BE2C (cell line): ENCODE results near the gene ATP8A2.

Source experiments
- DNase-seq: peaks from one replicate; pipeline ENCODE4 v3.0.0-alpha.2; 2020
- H3K27me3 ChIP-seq: fragments of 250-450 bp; sonication (Bioruptor Pico); 2 replicates; pipeline ENCODE4 v1.5.1; 2020; ENCODE audit warnings: mild to moderate bottlenecking
- H3K36me3 ChIP-seq: fragments of 250-450 bp; sonication (Bioruptor Pico); 2 replicates; pipeline ENCODE4 v1.5.1; 2020; ENCODE audit warnings: mild to moderate bottlenecking
- H3K4me1 ChIP-seq: fragments of 250-450 bp; sonication (Bioruptor Pico); 2 replicates; pipeline ENCODE4 v1.5.1; 2020
- H3K4me3 ChIP-seq: 2 replicates; pipeline ENCODE4 v1.5.1; 2011; ENCODE audit warnings: low read depth, low read length
- H3K9me3 ChIP-seq: fragments of 250-450 bp; sonication (Bioruptor Pico); 2 replicates; pipeline ENCODE4 v1.5.1; 2020
- TF ChIP-seq, protein P1 (sequence below): IDR thresholded peaks from 2 replicates; pipeline ENCODE4 v1.5.1; 2012; ENCODE audit warnings: mild to moderate bottlenecking, low read depth, low read length

The ATP8A2 gene

DNA sequence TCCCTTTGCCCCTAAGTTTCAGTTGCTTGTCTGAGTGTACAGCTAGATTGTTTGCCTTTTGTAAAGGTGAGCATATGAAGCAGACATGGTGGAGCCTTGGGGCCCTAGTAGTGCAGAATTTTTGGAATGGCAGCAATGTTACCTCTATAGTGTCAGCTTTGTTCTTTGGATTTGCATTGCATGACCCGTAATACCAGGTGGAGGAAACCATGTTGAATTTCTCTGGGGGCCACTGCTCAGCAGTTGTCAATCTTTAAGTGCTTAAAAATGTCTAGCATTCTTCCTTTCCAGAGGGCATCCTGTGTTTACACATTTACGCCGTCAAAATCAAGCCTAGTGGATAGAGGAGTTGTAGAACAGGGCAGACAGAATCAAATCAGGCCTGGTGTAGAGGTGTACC lies 303.3 kb downstream of the ATP8A2 start:
- no peak overlapping the region for H3K4me3 ChIP-seq
- no peaks in the 10 kb centered on the region for H3K36me3 ChIP-seq
- no peak for DNase-seq
- H3K4me1 ChIP-seq: no peaks in the 10 kb centered on the region
- TF ChIP-seq, protein P1, sequence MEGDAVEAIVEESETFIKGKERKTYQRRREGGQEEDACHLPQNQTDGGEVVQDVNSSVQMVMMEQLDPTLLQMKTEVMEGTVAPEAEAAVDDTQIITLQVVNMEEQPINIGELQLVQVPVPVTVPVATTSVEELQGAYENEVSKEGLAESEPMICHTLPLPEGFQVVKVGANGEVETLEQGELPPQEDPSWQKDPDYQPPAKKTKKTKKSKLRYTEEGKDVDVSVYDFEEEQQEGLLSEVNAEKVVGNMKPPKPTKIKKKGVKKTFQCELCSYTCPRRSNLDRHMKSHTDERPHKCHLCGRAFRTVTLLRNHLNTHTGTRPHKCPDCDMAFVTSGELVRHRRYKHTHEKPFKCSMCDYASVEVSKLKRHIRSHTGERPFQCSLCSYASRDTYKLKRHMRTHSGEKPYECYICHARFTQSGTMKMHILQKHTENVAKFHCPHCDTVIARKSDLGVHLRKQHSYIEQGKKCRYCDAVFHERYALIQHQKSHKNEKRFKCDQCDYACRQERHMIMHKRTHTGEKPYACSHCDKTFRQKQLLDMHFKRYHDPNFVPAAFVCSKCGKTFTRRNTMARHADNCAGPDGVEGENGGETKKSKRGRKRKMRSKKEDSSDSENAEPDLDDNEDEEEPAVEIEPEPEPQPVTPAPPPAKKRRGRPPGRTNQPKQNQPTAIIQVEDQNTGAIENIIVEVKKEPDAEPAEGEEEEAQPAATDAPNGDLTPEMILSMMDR: no peak
- H3K27me3 ChIP-seq: no peaks in the 10 kb centered on the region
- no peaks in the 10 kb centered on the region for H3K9me3 ChIP-seq

DNA sequence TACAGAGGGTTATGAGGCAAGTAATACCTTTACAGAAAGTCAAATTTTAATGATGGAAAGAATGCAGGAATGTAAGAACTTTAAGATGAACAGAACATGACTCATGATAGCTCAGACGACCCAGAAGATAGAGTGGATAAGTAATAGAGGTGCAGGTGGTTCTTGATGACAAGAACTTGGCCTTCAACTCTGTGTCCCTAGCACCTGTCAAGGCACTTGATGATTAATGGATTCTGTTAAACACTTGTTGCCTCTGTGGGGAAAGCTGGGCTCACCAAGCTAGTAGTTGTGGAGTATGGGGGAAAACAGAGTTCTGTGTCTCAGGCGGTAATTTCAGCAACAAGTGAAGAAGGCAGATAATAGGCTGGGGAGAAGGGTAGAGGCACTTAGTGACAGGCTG lies 306.2 kb downstream of the ATP8A2 start:
- no peaks in the 10 kb centered on the region for H3K9me3 ChIP-seq
- no peak for DNase-seq
- TF ChIP-seq, protein P1: no peak
- no peak overlapping the region for H3K4me3 ChIP-seq
- H3K36me3 ChIP-seq: no peaks in the 10 kb centered on the region
- H3K4me1 ChIP-seq: no peaks in the 10 kb centered on the region
- H3K27me3 ChIP-seq: 0 out of 2 replicates have a peak, but pooled peaks cover 2% of the 10 kb centered on the region

GRCh38 chr13:25678398-25678797 lies 306.6 kb downstream of the ATP8A2 start:
- no peak for DNase-seq
- H3K4me1 ChIP-seq: no peaks in the 10 kb centered on the region
- no peak overlapping the region for H3K4me3 ChIP-seq
- H3K9me3 ChIP-seq: no peaks in the 10 kb centered on the region
- H3K36me3 ChIP-seq: no peaks in the 10 kb centered on the region
- 0 out of 2 replicates have a peak, but pooled peaks cover 2% of the 10 kb centered on the region for H3K27me3 ChIP-seq
- TF ChIP-seq, protein P1: no peak

GRCh38 chr13:25679159-25679558 lies 307.4 kb downstream of the ATP8A2 start:
- Histone ChIP-seq H3K27me3 (0 out of 2 replicates have a peak, but pooled peaks cover 2% of the 10 kb centered on the region), H3K36me3 (no peaks in the 10 kb centered on the region), H3K9me3 (no peaks in the 10 kb centered on the region), H3K4me1 (no peaks in the 10 kb centered on the region), H3K4me3 (no peak overlapping the region)
- DNase-seq: no peak
- TF ChIP-seq, protein P1: no peak

GRCh38 chr13:25679936-25680335 lies 308.2 kb downstream of the ATP8A2 start:
- TF ChIP-seq, protein P1: no peak
- H3K4me3 ChIP-seq: no peak overlapping the region
- H3K27me3 ChIP-seq: 0 out of 2 replicates have a peak, but pooled peaks cover 2% of the 10 kb centered on the region
- H3K9me3 ChIP-seq: no peaks in the 10 kb centered on the region
- H3K36me3 ChIP-seq: no peaks in the 10 kb centered on the region
- DNase-seq: no peak
- H3K4me1 ChIP-seq: no peaks in the 10 kb centered on the region

DNA sequence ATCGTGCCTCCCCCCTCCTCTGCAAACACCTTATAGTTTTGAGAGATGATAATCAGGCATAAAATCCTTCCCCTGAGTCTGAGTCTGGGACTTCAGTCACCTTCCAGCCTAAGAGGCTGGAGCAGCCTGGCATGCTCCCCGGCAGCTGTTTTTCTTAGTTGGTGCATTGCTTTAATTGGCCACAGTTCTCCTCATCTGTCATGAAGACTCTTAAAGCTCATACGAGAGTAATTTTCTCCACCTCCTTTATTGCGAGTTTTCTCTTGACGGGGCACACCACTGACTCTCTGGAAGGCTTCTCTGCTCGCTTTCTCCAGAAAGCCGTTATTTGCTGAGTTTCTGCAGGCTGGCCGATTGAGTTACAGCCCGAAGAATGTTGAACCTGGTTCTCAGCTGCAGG lies 310.5 kb downstream of the ATP8A2 start:
- no peak overlapping the region for H3K4me3 ChIP-seq
- no peaks in the 10 kb centered on the region for H3K36me3 ChIP-seq
- TF ChIP-seq, protein P1: no peak
- no peaks in the 10 kb centered on the region for H3K9me3 ChIP-seq
- H3K4me1 ChIP-seq: no peaks in the 10 kb centered on the region
- no peak for DNase-seq
- 0 out of 2 replicates have a peak, but pooled peaks cover 2% of the 10 kb centered on the region for H3K27me3 ChIP-seq
